Stimulated activated CD4-positive, alpha-beta T cell treated with anti-CD3 and anti-CD28 coated beads, Interleukin-15, amount 100 ng/mL, for 1 hour (primary cell): ENCODE results near the gene STK38L.
A peak's percentile ranks its signal among the peaks of the same experiment; 100 is the strongest.

Experiments
- DNase-seq, 2 donors: peaks; one replicate each; pipeline ENCODE4 v3.0.0-alpha.2; 2020; ENCODE audit warnings: low read depth in 1 of 2, low spot score in 1 of 2

Gene STK38L

GRCh38 chr12:27309995-27310315 is 65.9 kb downstream of the STK38L start:
- DNase-seq: no peak

GRCh38 chr12:27316947-27317346 is 72.9 kb downstream of the STK38L start:
- DNase-seq: no peak

GRCh38 chr12:27319409-27319808 is 75.3 kb downstream of the STK38L start:
- no peak for DNase-seq

- no peak for DNase-seq
These were observed 75.8 kb downstream of the STK38L start for GRCh38 chr12:27319848-27320247.

- DNase-seq: no peak
These were observed 80.4 kb downstream of the STK38L start for GRCh38 chr12:27324530-27324929.

GRCh38 chr12:27330846-27331245 is 86.8 kb downstream of the STK38L start:
- no peak for DNase-seq

GRCh38 chr12:27331291-27331926 is 87.3 kb downstream of the STK38L start:
- no peak for DNase-seq

GRCh38 chr12:27331927-27332324 is 87.8 kb downstream of the STK38L start:
- DNase-seq: no peak

GRCh38 chr12:27332407-27332713 is 88.3 kb downstream of the STK38L start:
- DNase-seq: no peak

- peak in 1 of 2 donors; percentile 19 for DNase-seq
These were observed 88.8 kb downstream of the STK38L start, which contains the start of gene BMAL2 for GRCh38 chr12:27332714-27333402. Gene BMAL2, plus strand, starts transcription at chr12:27332836. Its CDS starts 237 bp downstream, at chr12:27333073.

GRCh38 chr12:27333403-27334009 is 89.4 kb downstream of the STK38L start:
- peak in 1 of 2 donors; percentile 37 for DNase-seq

GRCh38 chr12:27334042-27334720 is 90.1 kb downstream of the STK38L start:
- no peak for DNase-seq

- DNase-seq: no peak
These were observed 90.6 kb downstream of the STK38L start for GRCh38 chr12:27334721-27335082.

- DNase-seq: no peak
These were observed 91.5 kb downstream of the STK38L start for GRCh38 chr12:27335364-27336281.

GRCh38 chr12:27336282-27336653 is 92.2 kb downstream of the STK38L start:
- no peak for DNase-seq

GRCh38 chr12:27337376-27337775 is 93.3 kb downstream of the STK38L start:
- DNase-seq: no peak

GRCh38 chr12:27338473-27338872 is 94.4 kb downstream of the STK38L start:
- no peak for DNase-seq

- DNase-seq: no peak
These were observed 96.9 kb downstream of the STK38L start for GRCh38 chr12:27340971-27341370.

- no peak for DNase-seq
These were observed 98.5 kb downstream of the STK38L start for GRCh38 chr12:27342536-27342935.

GRCh38 chr12:27343255-27344000 is 99.3 kb downstream of the STK38L start:
- no peak for DNase-seq
